Fibroblast of the aortic adventitia (primary cell): ENCODE measurements around the gene SDE2. TPM values are rescaled to one million over a fixed set of nuclear protein-coding genes. Genes with fewer than 3 reads are reported as not detected.
A peak's percentile ranks its signal among the peaks of the same experiment; 100 is the strongest.
"Not testable (repeated sequence)": the region's sequence is repeated elsewhere in the genome, so short reads cannot be mapped to it uniquely, and the experiment has no call there.

Experiments
- DNase-seq: peaks from one replicate; pipeline ENCODE4 v3.0.0-alpha.2; 2010; ENCODE audit warnings: low read depth
- H3K4me3 ChIP-seq: 2 replicates; pipeline ENCODE4 v1.5.1; 2011; ENCODE audit warnings: low read depth, mild to moderate bottlenecking, control low read depth, low read length, moderate library complexity
- total RNA-seq: library from RNA; depleted of rRNA; stranded (reverse); fragments of >200 nt; gene quantifications from 2 replicates; pipeline ENCODE4 v1.2.3, GENCODE V29; 2012; ENCODE audit warnings: low replicate concordance
- TF ChIP-seq, protein P1 (sequence below): IDR thresholded peaks from 2 replicates; pipeline ENCODE4 v1.5.1; 2011; ENCODE audit warnings: mild to moderate bottlenecking, low read length, control low read depth, inconsistent platforms; ENCODE audit not compliant: insufficient read depth

Gene SDE2
- total RNA-seq, 1 donor, result 21.6 TPM

DNA sequence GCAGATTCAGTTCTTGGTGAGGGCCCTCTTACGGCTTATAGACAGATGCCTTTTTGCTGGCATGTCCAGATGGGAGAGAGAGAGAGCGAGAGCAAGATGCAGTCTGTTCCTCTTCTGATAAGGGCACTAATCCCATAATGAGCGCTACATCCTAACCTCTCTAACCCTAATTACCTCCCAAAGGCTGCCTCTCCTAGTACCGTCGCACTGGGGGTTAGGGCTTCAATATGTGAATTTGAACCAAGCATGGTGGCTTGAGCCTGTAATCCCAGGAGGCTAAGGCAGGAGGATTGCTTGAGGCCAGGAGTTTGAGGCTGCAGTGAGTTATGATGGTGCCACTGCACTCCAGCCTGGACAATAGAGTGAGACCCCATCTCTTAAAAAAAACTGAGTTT, 10.5 kb upstream of the SDE2 start:
- no peak overlapping the region for H3K4me3 ChIP-seq
- TF ChIP-seq, protein P1, sequence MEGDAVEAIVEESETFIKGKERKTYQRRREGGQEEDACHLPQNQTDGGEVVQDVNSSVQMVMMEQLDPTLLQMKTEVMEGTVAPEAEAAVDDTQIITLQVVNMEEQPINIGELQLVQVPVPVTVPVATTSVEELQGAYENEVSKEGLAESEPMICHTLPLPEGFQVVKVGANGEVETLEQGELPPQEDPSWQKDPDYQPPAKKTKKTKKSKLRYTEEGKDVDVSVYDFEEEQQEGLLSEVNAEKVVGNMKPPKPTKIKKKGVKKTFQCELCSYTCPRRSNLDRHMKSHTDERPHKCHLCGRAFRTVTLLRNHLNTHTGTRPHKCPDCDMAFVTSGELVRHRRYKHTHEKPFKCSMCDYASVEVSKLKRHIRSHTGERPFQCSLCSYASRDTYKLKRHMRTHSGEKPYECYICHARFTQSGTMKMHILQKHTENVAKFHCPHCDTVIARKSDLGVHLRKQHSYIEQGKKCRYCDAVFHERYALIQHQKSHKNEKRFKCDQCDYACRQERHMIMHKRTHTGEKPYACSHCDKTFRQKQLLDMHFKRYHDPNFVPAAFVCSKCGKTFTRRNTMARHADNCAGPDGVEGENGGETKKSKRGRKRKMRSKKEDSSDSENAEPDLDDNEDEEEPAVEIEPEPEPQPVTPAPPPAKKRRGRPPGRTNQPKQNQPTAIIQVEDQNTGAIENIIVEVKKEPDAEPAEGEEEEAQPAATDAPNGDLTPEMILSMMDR, result no peak

DNA sequence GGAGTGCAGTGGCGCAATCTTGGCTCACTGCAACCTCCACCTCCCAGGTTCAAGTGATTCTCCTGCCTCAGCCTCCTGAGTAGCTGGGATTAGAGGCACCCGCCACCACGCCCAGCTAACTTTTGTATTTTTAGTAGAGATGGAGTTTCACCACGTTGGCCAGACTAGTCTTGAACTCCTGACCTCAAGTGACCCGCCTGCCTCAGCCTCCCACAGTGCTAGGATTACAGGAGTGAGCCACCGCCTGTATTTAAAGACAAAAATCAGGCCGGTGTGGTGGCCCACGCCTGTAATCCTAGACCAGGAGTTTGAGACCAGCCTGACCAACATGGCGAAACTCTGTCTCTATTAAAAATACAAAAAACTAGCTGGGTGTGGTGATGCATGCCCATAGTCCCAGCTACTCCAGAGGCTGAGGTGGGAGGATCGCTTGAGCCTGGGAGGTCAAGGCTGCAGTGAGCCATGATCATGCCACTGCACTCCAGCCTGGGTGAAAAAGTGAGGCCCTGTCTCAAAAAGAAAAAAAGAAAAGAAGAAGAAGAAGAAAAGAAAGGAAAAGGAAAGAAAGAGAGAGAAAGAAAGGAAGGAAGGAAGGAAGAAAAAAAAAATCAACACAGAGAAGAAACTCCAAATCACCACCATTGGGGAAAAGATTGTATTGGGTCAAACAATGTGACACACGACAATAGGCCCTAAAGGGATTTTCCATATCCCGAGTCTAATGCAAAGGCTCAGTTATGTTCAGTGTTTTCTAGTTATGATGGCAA, 8.2 kb upstream of the SDE2 start:
- not testable (repeated sequence) for DNase-seq, H3K4me3 ChIP-seq

More for the DNA sequence above, 10.5 kb upstream of the SDE2 start:
- no peak for DNase-seq

DNA sequence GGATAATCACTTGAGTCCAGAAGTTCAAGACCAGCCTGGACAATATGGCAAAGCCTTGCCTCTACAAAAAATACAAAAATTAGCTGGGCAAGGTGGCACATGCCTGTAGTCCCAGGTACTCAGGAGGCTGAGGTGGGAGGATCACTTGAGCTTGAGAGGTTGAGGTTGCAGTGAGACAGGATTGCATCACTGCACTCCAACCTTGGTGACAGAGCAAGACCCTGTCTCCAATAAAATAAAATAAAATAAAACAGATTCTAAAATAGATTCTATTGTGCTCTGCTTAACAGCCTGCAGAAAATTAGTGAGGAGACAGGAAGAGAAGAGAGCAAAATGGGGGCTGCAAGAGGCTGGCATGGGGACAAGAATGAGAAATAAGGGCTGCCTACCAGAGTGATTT, 7.5 kb upstream of the SDE2 start:
- H3K4me3 ChIP-seq, result no peak overlapping the region
- no peak for DNase-seq
- TF ChIP-seq, protein P1, result no peak

DNA sequence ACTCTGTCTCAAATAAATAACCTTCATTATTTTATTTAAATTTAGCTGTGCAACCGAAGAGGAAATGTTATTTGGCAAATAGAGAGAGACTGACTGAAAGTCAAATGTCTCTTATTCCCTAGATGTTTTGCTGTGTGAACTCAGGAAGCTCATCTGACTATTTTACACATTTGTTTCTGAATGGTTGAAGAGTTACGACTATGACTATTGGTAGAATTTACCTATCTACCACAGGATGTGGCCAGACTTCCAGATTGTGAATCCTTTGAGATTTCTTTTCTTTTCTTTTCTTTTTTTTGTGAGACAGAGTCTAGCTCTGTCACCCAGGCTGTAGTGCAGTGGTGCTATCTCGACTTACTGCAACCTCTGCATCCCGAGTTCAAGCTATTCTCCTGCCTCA, 5.3 kb upstream of the SDE2 start:
- no peak overlapping the region for H3K4me3 ChIP-seq
- DNase-seq, result no peak
- TF ChIP-seq, protein P1, result no peak

DNA sequence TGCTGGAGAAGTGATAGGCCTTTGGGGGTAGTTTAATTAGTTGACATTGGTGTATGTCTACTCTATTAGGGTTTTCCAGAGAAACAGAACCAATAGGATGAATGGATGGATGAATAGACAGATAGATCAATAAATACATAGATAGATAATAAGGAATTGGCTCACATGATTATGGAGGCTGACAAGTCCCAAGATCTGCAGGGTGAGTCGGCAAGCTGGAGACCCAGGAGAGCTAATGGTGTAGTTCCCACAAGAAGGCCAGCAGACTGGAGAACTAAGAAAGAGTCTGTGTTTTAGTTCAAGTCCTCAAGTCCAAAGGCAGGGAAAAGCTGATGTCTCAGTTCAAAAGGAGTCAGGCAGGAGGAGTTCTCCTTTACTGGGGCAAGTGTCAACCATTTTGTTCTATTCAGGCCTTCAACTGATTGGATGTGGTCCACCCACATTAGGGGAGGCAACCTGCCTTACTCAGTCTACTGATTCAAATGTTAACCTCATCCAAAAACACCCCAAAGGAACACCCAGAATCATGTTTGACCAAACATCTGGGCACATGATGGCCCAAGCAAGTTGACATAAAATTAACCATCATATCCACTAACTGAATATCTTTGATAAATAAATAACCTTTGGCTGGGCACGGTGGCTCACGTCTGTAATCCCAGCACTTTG, 4.5 kb upstream of the SDE2 start:
- TF ChIP-seq, protein P1, result no peak
- no peak overlapping the region for H3K4me3 ChIP-seq
- DNase-seq, result no peak

DNA sequence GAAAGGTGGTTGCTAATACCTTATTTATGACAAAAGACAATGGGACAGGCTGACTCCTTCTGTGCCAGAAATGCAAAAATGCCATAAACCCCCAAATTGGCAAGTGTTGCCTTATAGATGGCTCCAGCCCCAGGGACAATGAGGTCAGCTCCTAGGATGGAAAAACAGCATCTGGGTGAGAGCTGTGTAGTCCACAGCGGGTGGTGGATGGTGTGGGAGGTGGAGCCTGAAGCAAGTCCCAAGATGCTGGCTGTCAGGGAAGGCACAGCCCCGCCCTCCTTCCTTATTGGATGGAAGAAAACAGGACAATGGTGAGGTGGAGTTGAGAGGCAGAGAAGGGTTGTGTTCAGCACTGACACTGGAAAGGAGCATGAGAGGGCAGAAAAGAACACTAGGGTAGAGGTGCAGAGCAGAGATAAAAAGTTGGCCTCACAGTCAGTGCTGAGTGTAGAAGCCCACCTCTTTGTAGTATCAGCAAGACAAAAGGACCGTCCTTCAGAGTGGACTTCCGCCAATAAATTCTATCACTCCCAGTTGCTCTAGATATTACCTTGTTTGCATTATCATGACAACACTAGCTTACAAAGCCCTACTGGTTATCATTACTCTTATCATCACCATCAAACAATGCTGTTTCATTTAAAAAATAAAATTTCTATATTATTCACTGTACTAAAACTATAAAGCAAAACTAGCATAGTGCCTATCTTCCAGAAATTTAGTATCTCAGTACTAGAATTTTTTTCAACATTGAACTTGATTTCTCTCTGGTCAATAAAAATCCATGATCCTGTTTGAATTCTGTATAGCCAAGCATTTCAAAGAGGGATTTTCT, 3.7 kb upstream of the SDE2 start:
- TF ChIP-seq, protein P1, result no peak
- no peak overlapping the region for H3K4me3 ChIP-seq
- DNase-seq, result peak; percentile 45

DNA sequence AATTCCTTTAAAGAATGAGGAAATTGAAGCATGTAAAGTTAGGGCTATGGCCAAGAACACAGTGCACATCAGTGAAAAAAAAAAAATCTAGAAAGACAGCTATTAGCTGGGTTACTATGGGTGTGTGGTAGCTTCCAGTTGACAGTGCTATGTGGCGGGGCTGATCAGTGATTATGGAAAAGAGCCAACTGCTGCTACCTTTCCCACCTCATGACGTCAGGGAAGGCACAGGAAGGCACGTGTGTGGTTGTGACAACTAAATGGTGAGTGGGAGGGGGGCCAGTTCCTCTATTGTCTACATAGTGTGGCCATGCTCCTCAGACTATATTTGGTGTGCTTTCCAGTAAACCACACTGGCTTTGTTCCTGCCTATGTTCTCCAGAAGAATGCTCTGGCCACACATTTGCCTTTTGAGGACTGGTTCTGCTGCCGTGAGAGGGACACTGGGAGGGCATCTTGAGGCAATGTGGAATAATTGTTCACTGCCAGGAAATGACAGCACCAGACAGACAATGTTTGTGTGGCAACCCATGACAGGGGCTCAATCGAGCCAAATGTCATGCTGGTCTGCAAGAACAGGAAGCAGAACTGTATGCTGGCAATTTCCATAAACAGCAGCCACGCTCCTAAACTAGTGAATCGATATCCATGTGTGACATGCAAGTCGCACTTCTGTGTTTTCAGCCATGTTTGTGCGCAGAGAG, 3.0 kb upstream of the SDE2 start:
- DNase-seq, result peak; percentile 54
- TF ChIP-seq, protein P1, result no peak
- H3K4me3 ChIP-seq, result no peak overlapping the region
